ENCODE data around the gene DSN1. TPM values are rescaled to one million over a fixed set of nuclear protein-coding genes. Genes with fewer than 3 reads are reported as not detected.
A peak's percentile ranks its signal among the peaks of the same experiment; 100 is the strongest.

Gene DSN1
- total and polyA plus RNA-seq, 9 of the 15 experiments (the other 6 are each of a cell fraction or from before 2014, with no cell fraction given): 23.3 to 45.3 (median 31.1) TPM

GRCh38 chr20:36728986-36729385 lies 44.6 kb downstream of the DSN1 start (continued):
- TF ChIP-seq CTCF (IDR thresholded peaks at IDR 0.05 in 2 of 3, conservative IDR thresholded peaks at IDR 0.05 in 1 of 3; ENCODE audit: insufficient read depth in 2 of 3, low read depth in 1 of 3, low read length in 3 of 3): peak; percentile 14 to 38 (median 30); a peak in 2 of 6 replicates
- TF ChIP-seq ATF2 (CRISPR knock-in tag; IDR thresholded peaks at IDR 0.05): no peak
- no peak for TF ChIP-seq BCL6 (CRISPR knock-in tag; IDR thresholded peaks at IDR 0.05)
- no peak for TF ChIP-seq PHF21A (IDR thresholded peaks at IDR 0.05; ENCODE audit: borderline replicate concordance, low read depth)

GRCh38 chr20:36726168-36726567 lies 47.4 kb downstream of the DSN1 start:
- Histone ChIP-seq H3K9me1 (ENCODE audit: control insufficient read depth, insufficient read depth, low read length) (no peaks in the 10 kb centered on the region), H3K9ac (ENCODE audit: insufficient read depth in 1 of 2, low read depth in 2 of 2, low read length in 2 of 2) (no peak overlapping the region), H3K79me2 (ENCODE audit: control insufficient read depth, insufficient read depth, low read length) (no peaks in the 10 kb centered on the region), H4K20me1 (replicated peaks; ENCODE audit: control insufficient read depth, insufficient read depth, low read length) (no peaks in the 10 kb centered on the region), H3K4me2 (ENCODE audit: insufficient read depth, low read length) (no peak overlapping the region), H3K27me3 (ENCODE audit: control insufficient read depth in 2 of 2, insufficient read depth in 2 of 2, low read length in 2 of 2) (no peaks in the 10 kb centered on the region), H3K4me1 (replicated peaks in 1 of 2; ENCODE audit: control insufficient read depth in 2 of 2, insufficient read depth in 2 of 2, low read length in 2 of 2) (no peaks in the 10 kb centered on the region), H3K4me3 (no peak overlapping the region), H2AFZ (ENCODE audit: low read depth, low read length) (no peak overlapping the region), H3K9me3 (replicated peaks; ENCODE audit: control insufficient read depth, insufficient read depth, low read depth, low read length) (no peaks in the 10 kb centered on the region), H3K36me3 (ENCODE audit: control insufficient read depth, insufficient read depth, low read length) (no peaks in the 10 kb centered on the region; the same call in 2 of the 3 replicates), H3K27ac (ENCODE audit: extremely low read depth, low read depth, low read length) (no peak overlapping the region)
- in situ Hi-C loops (cut with MboI): no loop called here
- ATAC-seq (no peak), DNase-seq (ENCODE audit: extremely low read depth in 1 of 4, low spot score in 3 of 4) (no peak), FAIRE-seq (no peak)
- intact Hi-C loops (cut with micrococcal nuclease): no loop called here
- no TSS peak for BruUV-seq (replicated peaks)
- ChIA-PET CTCF (ENCODE audit: low intra/inter-chr PET ratio) (no interaction called here), POLR2A (interaction anchor here (0.8 to 1.4 kb wide), 2 partner anchors 10 to 47 kb away, joined by 3 to 4 read pairs; partner anchors contain the start of gene DSN1)
- WGBS (ENCODE audit: insufficient coverage, low coverage, missing lambda C conversion rate): 79% methylated on average over 3 of the region's 3 CpGs
- TF ChIP-seq HDAC6 (IDR thresholded peaks at IDR 0.05; ENCODE audit: low read depth, low read length) (no peak), ZBTB11 (CRISPR knock-in tag; IDR thresholded peaks at IDR 0.05) (no peak), UBTF (IDR thresholded peaks at IDR 0.05; ENCODE audit: borderline replicate concordance in 1 of 2, low read depth in 2 of 2, low read length in 2 of 2) (no peak), NFE2L1 (tag; IDR thresholded peaks at IDR 0.05; ENCODE audit: borderline replicate concordance, low read depth) (no peak), PRMT5 (CRISPR knock-in tag; IDR thresholded peaks at IDR 0.05) (no peak), MCM3 (IDR thresholded peaks at IDR 0.05) (no peak), SAFB2 (IDR thresholded peaks at IDR 0.05; ENCODE audit: borderline replicate concordance, low read depth, low read length, severe bottlenecking) (no peak)

Measured in K562 (cell line).